Stimulated activated CD8-positive, alpha-beta memory T cell treated with anti-CD3 and anti-CD28 coated beads, Interleukin-2, amount 100 ng/mL, for 48 hours (primary cell): ENCODE results near the gene RBM38.
"Not testable (repeated sequence)": the region's sequence is repeated elsewhere in the genome, so short reads cannot be mapped to it uniquely, and the experiment has no call there.

Source experiments
- DNase-seq, 2 donors: peaks; one replicate each; pipeline ENCODE4 v3.0.0-alpha.2; 2020; ENCODE audit warnings: low read depth in 2 of 2

RBM38 gene

DNA sequence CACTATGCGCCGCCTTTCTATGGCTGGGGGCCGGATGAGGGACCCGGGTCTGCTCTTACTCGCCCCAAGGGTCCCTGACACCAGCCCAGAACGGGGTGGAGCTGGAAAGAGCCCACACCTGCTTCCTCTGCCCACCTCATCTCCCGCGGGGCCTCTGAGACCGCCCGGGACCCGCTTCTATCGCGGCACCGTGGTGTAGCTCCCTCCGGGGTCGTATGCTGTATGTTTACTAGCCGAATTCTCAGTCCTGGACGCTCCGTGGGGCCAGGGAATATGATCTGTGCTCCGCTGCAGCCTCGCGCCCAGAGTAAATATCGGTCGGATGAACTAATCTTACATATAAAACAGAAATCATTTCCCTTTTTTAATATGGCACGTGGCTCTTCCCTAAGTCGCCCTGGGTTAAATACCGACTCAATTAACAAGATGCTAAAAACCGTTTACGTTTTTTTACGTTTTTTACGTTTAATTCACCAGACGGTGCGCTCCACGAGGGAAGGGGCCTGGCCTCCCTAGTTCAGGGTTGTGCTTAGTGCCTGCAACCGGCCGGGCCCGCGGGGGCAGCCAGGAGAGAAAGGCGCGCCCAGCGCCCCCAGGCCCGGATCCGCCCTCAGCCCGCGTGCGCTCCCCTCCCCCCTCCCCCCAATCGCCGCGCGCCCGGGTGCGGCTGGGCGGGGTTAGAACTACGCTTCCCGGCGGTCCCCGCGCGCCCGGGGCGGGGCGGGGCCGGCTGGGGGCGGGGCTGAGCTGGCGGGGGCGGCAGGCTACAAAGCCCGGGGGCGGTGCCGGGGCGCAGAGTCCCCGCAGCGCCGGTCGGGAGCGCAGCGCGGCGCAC, at the start of gene RBM38:
RBM38 (plus strand) TSS at position 793 of the 835 bp plus-strand sequence. CDS start 186 bp downstream, outside the sequence.
- DNase-seq = peak; percentile 71 to 75

DNA sequence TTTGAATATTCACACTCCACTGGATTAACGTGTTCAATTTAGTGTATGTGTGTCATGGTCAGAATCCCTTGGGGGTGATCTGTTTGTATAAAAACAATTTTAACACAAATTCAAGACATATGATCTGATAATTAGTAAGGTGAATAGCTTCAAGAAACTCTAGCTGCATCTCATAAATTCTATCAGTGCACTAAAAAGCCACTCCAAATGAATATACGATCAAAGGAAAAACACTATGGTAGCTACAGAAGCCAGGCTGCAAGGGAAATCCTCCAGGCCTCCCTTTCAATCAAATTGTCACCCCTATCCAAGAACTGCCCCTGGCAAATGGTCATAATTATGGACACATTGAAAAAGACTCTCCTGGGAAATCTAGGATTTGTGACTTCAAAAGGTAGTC, 49.5 kb upstream of the RBM38 start:
- DNase-seq = no peak

DNA sequence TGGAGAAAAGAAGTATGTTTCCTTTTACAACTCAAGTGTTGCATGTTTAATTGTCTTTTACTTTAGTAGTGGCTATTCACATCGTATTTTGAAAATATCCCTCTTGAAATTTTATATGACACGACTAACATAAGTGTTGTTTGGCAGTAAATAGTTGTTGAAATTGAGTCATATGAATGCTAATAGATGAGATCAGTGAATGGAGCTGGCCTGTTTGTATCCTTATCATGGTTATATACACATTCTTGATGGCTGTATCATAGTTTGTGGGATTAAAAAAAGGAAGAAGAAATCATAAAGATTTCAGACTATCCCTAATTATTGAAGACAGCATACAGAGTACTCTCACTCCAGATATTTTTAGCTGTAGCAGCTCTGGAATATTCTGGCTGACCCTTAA, 48.4 kb upstream of the RBM38 start:
- DNase-seq = no peak

DNA sequence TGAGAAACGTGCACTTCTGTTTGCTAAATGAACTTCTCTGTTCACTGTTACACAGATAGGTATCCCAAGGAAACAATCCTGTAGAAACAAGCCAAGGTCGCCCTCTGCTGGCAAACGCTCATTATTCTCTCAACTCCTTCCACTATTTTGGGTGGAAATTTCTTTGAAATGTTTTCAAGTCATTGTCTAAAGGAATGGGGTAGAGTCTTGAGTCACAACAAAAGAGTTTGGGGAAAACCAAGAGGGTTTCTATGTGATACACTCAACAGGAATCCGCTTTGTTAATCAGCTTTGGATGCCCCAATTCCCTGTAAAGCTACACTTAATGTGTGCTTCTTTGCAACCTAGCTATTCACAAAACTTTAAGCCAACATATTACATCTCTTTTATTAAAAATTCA, 44.7 kb upstream of the RBM38 start:
- DNase-seq = peak; percentile 52 to 67

DNA sequence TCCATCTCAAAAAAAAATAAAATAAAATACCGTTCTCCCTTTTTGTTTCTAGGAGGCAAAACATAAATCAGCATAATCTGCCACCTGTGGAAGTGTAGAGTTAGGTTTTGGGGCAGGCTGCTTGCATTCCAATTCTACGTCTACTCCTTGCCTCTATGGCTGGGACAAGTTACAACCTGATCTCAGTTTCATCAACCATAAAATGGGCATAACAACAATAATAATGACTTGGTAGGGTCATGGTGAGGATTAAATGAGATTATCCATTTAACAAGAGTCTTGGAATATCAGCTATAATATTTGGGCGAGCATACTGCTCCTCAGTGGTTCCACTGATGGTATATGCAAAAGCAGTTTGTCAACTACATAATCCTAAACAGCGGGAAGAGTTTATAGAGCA, 43.8 kb upstream of the RBM38 start:
- no peak for DNase-seq

DNA sequence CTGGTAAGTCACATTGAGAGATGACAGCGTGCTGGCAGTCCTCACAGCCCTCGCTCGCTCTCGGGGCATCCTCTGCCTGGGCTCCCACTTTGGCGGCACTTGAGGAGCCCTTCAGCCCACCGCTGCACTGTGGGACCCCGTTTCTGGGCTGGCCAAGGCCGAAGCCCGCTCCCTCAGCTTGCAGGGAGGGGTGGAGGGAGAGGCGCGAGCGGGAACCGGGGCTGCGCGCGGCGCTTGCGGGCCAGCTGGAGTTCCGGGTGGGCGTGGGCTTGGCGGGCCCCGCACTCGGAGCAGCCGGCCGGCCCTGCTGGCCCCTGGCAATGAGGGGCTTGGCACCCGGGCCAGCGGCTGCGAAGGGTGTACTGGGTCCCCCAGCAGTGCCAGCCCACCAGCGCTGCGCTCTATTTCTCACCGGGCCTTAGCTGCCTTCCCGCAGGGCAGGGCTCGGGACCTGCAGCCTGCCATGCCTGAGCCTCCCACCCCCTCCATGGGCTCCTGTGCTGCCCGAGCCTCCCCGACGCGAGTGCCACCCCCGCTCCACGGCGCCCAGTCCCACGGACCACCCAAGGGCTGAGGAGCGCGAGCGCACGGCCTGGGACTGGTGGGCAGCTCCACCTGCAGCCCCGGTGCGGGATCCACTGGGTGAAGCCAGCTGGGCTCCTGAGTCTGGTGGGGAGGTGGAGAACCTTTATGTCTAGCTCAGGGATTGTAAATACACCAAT, 42.8 kb upstream of the RBM38 start:
- not testable (repeated sequence) for DNase-seq

DNA sequence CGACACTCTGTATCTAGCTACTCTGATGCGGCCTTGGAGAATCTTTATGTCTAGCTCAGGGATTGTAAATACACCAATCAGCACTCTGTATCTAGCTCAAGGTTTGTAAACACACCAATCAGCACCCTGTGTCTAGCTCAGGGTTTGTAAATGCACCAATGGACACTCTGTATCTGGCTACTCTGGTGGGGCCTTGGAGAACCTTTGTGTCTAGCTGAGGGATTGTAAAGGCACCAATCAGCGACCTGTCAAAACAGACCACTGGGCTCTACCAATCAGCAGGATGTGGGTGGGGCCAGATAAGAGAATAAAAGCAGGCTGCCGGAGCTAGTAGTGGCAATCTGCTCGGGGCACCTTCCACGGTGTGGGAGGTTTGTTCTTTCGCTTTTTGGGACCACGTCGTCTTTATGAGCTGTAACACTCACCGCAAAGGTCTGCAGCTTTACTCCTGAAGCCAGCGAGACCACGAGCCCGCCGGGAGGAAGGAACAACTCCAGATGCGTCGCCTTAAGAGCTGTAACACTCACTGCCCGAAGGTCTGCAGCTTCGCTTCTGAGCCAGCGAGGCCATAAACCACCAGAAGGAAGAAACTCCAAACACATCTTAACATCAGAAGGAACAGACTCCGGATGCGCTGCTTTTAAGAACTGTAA, 42.1 kb upstream of the RBM38 start:
- not testable (repeated sequence) for DNase-seq

DNA sequence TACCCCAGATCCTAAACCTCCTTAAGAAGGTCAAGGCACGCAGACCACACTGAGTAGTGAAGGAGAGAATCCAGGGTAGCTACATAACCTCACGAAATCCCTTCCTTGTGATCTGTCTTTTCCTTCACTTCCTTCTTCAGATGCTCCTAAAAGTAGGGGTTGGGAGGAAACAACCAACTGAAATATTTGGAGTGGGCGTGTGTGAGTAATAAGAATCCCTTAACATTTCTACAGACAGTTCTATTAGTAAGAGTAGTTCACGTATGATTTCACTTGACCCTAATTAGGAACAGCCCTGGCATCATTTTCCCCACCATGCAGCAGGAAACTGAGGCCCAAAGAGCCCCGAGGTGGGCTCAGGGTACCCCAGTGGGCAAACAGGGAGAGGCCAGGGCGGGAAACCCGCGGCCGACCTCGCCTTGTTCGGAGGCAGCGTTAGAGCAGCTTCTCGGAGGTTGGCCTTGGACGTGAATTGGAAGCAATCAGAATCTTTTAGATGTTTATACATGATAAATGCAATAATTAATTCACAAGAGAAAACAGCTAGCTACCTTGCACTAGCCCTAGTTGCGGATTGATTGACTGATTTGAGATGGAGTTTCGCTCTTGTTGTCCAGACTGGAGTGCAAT, 41.0 kb upstream of the RBM38 start:
- no peak for DNase-seq

DNA sequence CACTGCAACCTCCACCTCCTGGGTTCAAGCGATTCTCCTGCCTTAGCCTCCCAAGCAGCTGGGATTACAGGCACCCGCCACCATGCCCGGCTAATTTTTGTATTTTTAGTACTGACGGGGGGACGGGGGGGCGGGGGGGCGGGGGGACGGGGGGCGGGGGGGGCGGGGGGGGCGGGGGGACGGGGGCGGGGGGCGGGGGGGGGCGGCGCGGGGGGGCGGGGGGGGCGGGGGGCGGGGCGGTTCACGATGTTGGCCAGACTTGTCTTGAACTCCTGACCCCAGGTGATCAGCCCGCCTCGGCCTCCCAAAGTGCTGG, 40.5 kb upstream of the RBM38 start:
- DNase-seq = not testable (repeated sequence)

DNA sequence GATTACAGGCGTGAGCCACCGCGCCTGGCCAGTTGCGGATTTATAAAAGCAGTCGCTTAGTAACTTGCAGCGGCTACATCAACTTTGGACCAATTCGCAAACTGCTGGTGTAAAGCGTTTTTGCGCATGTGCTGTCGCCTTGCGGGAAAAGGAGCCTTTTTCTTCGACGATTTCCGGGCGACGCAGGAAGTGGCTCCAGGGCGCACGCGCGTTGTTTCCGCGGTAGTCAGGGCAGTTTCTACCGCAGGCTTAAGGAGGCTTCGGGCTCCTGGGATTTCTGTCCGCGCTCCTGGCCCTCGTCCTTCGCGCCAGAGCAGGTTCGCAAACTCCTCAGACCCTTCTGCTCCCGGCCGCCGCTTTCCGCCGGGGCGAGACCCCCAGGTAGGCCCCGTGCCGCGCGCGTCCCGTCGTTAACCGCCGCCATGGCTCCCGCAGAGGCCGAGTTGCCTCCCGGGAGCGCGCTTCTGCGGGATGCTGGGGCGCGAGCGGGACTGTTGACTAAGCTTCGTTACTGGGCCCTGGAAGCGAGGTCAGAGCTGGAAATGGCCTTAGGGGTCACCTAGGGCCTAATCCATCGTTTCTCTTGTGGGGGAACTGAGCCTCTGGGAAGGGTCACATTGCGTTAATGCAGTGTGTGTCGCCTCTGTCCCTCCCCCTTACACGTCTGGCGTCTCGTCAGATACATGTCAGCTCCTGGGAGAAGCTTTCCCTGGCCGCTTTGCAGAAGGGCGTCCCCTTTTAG, 40.0 kb upstream of the RBM38 start, which contains the start of gene RAE1:
RAE1 (plus strand) TSS at position 214 of the 742 bp plus-strand sequence. CDS start 2,784 bp downstream, outside the sequence.
- peak; percentile 85 to 89 for DNase-seq

DNA sequence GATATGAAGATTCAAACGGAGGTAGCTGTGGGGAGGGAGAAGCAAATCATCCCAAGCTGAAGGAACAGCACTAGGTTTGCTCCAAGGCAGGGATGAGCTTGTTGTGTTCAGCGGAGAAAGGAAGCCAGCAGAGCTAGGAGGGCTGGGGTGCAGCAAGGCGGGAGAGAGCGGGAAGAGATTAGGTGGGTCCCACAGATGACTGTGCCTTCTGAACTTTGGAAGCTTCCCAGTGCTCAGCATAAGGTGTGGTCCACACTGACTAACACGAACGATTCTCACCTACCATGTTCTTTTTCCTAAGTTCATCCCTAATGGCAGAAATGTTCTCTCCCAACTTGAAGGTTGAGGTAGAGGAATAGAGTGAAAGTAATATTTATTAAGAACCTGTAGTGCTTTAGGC, 38.9 kb upstream of the RBM38 start:
- no peak for DNase-seq

DNA sequence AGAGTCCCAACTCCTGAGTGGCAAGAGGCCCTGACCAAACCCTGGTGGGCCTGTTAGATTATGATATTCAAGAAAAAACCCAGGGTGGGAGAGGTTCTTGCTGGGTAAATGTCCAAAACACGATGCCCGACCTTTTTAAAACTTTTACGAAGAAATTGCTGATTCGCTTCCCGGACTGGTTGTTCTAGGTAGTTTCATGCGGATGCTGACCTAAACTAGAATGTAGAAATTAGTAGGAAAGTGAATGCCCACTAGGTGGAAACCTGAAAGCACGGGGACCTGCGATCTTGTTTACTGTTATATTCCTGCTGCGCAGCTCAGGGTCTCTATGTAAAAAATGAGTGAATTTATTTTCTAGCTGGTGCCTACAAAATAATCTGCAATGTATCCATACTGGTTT, 37.8 kb upstream of the RBM38 start:
- no peak for DNase-seq

DNA sequence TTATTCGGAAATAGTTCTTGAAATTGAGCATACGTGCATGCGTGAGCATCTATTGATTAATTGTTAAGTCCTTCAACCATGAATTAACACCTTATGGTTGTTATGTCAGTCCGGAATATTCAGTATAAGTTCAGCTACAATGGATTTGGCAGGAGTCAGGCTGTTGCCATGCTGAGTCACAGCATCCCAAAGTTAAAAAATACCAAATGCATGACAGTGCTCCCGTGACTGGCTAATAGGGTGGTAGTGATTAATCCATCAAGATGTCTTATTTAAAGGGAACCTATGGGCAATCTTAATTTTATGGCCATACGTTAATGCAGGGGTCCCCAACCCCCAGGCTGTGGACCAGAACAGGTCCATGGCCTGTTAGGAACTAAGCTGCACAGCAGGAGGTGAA, 29.7 kb upstream of the RBM38 start:
- no peak for DNase-seq

DNA sequence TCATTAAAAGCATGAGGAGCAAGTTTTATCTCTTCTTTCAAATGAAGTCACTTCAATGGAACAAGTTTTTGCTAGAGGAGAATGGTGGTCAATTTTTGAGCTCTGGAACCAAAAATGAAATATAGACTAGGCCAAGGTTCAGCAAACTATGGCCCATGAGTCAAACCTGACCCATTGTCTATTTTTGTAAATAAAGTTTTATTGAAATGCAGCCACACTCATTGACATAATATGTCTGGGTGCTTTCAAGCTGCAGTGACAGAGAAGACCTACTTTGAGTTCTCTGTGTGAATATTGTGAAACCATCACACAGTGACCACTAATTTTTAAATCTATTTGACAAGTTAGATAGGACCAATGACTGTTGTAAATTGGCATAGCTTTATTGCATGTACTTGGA, 26.7 kb upstream of the RBM38 start:
- no peak for DNase-seq

DNA sequence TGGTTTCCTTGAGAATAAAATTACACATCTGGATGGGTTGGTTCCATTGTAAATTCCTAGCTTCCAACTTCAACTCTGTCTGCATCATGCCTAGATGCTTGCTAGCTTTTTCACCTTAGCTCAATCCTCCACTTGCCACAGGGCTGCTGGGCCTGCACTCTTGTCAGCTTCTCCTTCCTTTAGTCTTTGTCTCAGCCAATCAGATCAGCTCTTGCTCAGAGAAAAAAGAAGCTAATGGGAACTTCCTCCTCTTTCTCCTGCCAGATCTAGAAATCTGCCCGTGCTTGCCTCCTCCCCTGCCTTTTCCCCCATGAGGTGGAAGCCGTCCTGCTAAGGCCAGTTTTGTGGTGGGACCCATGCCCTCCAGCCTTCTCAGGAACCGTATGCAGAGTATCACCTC, 21.6 kb upstream of the RBM38 start:
- DNase-seq = no peak

DNA sequence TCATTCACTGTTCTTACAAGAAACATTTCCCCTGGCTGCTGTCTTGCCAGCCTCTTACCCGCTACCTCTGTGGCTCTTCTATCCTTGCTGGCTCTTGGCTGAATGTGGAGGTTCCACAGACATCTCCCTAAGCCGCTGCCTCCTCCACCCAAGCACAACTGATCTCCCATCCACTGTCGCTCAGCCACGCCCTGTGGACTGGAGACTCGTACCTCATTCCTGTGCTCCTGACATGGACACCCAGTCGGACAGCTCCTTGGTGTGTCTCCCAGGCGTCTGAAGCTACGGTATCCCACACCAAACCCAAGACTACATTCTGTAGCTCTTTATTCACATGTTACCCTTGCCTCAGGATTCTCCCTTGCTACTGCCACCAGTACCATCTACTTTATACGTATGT, 20.9 kb upstream of the RBM38 start:
- DNase-seq = no peak

DNA sequence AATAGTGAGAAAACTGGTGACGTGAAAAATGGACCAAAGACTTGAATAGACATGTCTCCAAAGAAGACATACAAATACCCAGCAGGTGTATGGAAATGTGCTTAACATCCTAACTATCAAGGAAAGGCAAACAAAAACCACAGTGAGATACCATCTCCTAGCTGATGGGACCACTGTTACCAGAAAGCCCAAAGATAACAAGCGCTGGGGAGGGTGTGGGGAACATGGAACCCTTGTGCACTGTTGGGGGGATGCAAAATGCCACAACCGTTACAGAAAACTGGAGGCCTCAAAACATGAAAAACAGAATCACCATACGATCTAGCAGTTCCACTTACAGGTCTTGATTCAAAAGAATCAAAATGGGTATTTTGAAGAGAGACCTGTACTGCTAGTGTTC, 19.8 kb upstream of the RBM38 start:
- DNase-seq = no peak

DNA sequence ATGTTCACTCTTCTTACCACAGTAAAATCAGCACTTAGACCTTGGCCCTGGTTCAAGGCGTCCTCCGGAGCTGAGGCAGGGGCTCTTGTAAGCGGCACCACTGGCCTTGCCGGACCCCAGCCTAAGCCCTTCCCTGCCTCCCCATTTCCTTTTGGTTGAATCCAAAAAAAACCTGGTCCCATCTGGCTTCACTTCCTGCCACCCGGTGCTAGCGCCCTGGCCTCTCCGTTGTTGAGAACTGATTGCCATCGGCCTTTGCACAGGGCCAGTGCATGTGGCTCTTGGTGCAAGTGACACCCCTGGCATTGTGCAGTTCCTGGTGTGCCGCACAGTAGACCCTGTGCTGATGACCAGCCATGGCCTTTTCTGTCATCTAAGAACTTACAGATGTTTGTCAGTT, 19.0 kb upstream of the RBM38 start:
- DNase-seq = no peak

DNA sequence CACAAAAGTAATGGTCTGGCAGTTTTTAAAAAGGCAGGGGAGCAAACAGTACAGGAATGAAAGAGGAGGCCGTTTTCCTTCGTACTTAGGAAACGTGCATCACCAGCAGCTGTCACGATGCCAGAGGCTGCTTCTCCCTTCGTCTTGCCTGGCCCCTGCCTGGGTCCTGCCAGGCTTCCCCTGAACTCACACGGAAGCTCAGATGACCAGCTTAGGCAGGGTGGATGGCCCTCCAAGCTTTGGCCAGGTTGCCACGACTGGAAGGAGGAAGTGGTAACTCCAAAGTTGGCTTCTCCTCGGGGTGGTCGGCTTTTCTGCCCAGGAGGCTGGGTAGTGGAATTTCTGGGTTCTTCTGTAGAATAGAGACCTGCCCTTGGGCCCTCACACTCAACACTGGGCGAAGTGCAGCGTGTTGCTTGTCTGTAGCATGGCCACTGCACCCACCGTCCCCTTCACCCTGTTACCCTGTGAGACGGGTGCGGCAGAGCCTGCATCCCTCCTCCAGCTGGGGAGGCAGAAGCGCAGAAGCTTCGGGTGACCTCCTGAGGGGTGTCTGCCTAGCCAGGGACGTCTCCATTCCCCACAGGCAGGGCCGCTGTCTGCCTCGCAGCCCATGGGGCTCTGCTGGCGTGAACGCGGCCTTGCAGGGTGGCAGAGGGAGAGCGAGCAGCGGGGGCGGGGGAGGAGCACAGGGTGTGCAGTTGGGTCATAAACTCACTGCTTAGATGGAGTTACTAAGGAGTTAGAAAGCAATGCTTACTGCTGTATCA, 18.4 kb upstream of the RBM38 start:
- no peak for DNase-seq

DNA sequence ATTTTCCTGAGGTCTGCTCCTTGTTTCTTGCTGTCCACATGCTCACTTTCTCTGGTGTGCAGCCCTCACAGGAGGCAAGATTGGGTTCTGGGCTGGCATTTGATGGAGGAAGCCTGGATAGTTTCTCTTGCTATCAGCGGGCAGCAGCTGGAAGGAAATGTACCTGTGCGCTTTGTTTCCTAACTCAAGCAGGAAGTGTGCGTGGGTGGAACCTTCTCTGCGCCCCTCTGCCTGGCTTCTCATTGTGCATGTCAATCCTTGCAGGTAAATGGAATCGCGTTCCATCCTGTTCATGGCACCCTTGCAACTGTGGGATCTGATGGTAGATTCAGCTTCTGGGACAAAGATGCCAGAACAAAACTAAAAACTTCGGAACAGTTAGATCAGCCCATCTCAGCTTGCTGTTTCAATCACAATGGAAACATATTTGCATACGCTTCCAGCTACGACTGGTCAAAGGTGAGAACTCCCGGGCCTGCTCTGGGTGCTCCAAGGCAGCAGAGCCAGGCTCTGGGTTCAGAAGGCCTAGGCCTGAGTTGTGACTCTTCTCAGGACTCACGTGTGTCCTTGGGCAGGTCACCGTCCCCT, 16.8 kb upstream of the RBM38 start:
- DNase-seq = no peak
